Cardiac fibroblast (primary cell): ENCODE results near the gene PXK.
A peak's percentile ranks its signal among the peaks of the same experiment; 100 is the strongest.

ENCODE experiments used
- DNase-seq, 2 donors: peaks; one replicate each; pipeline versions ENCODE4 v3.0.0 to v3.0.0-alpha.2; 2010; ENCODE audit warnings: low read depth in 2 of 2
- H3K4me3 ChIP-seq, 2 donors: replicated peaks in 1 of 2; 1 replicate in 1 of 2; 2 replicates in 1 of 2; pipeline ENCODE4 v1.5.1; 2011; ENCODE audit warnings: low read depth in 2 of 2, low read length in 2 of 2, mild to moderate bottlenecking in 2 of 2, moderate library complexity in 1 of 2
- CTCF ChIP-seq: IDR thresholded peaks from one replicate; pipeline ENCODE4 v1.5.1; 2011; ENCODE audit warnings: low read depth, mild to moderate bottlenecking, low read length, inconsistent platforms

PXK gene

DNA sequence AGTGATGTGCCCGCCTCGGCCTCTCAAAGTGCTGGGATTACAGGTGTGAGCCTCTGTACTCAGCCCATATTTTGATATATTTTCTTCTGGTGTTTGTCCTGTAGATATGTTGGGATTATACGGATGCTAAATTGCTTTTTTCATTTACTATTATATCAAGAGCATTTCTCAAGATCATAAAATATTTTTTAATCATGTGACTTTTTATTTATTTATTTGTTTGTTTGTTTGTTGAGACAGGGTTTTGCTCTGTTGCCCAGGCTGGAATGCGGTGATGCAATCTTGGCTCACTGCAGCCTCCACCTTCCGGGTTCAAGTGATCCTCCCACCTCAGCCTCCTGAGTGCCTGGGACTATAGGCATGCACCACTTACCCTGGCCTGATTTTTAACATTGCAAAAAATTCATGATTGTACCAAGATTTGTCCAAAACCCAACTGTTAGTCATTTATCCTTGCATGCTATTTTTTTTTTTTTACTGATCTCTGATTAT is 2.7 kb upstream of the PXK start:
- DNase-seq = no peak
- TF ChIP-seq CTCF = no peak
- H3K4me3 ChIP-seq = no peak overlapping the region

GRCh38 chr3:58331593-58332152 is 1.0 kb upstream of the PXK start:
- TF ChIP-seq CTCF = no peak
- H3K4me3 ChIP-seq = no peak overlapping the region
- no peak for DNase-seq

DNA sequence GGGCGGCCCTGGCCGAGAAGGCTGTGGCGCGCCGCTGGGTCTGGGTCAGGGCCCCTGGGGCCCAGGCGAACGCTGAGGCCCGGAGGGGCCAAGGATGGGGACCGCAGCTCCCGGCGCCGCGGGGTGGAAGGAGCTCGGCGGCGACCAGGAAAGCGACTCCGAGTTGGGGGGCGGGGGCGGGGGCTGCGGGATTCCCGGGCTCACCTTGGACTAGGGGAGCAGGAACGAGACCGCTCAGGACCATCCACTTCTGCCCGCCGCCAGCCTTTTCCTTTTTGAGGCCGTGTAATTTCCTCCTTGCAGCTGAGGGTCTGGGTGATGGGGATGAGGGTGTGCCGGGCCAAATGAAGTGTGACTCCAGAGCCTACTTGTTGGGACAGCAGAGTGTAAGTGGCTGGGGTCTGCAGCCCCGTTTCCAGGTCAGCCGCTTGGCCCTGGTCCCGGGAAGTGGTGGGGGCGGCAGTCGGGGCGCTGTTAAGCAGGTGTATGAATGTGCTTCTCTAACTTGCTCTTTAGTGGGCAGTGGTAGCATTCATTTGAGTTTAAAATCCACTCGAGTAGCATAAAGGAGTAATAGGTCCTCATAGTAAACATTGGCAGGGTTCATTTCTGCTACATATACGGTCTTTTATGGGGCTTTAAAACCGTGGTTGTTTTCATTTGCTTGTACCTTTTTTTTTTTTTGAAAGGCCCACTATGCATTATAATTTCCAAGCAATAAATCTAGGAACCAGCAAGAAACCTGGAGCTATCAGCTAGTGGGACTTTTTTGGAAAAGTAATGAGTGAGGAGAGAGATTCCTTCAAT is 717 bp downstream of the PXK start:
- peak overlapping the region; percentile 77 to 82 for H3K4me3 ChIP-seq
- no peak for TF ChIP-seq CTCF
- DNase-seq = peak; percentile 33 to 42

DNA sequence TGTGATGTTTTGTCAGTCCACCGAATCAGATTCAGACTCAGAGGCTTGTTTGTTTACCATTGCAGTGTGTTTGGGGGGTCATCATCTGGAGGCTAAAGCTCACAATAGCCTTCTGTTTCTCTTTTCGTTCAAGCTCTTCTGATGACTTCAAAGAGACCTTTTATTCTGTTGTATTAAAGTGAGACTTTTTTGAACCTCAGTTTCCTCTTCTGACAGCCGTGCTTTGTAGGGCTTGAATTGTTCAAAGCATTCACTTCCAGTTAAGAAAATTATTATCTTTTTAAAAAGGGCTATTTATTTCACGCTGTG is 1.3 kb downstream of the PXK start:
- H3K4me3 ChIP-seq = peak overlapping the region; percentile 77 to 82
- DNase-seq = no peak
- no peak for TF ChIP-seq CTCF

DNA sequence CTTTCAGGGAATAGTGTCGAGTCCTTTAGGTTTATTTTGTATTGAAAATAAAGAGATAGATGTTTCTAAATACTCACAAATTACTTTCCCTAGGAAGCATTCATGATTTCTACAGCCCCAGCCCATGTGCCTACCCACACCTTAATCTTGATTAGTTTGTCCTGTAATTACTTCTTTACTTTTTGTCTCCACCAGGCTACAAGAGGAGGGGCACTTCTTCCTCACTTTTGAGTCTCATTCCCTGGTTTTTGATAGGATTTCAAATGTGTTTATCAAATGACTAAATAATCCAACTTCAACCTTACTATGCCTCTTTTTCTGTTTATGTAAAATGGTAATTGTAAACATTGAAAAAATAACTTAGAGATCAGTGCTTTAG is 1.8 kb downstream of the PXK start:
- no peak for DNase-seq
- TF ChIP-seq CTCF = no peak
- peak overlapping the region; percentile 4 to 82 for H3K4me3 ChIP-seq

GRCh38 chr3:58335652-58335947 is 2.9 kb downstream of the PXK start:
- peak overlapping the region in 1 of 2 donors; percentile 40 for H3K4me3 ChIP-seq
- TF ChIP-seq CTCF = no peak
- no peak for DNase-seq
